Measurements from ENCODE around the gene NOL8. TPM values are rescaled to one million over a fixed set of nuclear protein-coding genes. Genes with fewer than 3 reads are reported as not detected.
A peak's percentile ranks its signal among the peaks of the same experiment; 100 is the strongest.

The NOL8 gene
- total and polyA plus RNA-seq, 2 donors from 2014 or later: 10.8 to 32.4 TPM

- FAIRE-seq (no peak), DNase-seq (peak in 1 of 5 donors; percentile 59)
- H3K4me3 ChIP-seq (ENCODE audit: low read length in 3 of 3): no peak overlapping the region
- TF ChIP-seq CTCF (IDR thresholded peaks at IDR 0.05; ENCODE audit: borderline replicate concordance, extremely low read depth, insufficient read depth): no peak
- no peak overlapping the region for H3K27ac ChIP-seq (ENCODE audit: low read depth in 2 of 2, low read length in 2 of 2)
- no peaks in the 10 kb centered on the region for H3K27me3 ChIP-seq (ENCODE audit: control insufficient read depth, insufficient read depth, low read length)
- H3K36me3 ChIP-seq (ENCODE audit: control insufficient read depth in 2 of 3, insufficient read depth in 3 of 3, low read length in 3 of 3): peaks cover 0 to under 1% (median 0%) of the 10 kb centered on the region in 3 donors
- no peaks in the 10 kb centered on the region for H3K9me3 ChIP-seq (ENCODE audit: control insufficient read depth in 2 of 3, insufficient read depth in 1 of 3, low read length in 3 of 3)
- H3K9ac ChIP-seq (ENCODE audit: low read length in 3 of 3): no peak overlapping the region
- intact Hi-C loops (cut with DNase I): no loop called here
- peaks cover 0 to 9% (median 6%) of the 10 kb centered on the region in 3 donors for H3K4me1 ChIP-seq (ENCODE audit: control insufficient read depth in 2 of 3, insufficient read depth in 2 of 3, low read depth in 1 of 3, low read length in 3 of 3)
Observed at GRCh38 chr9:92328225-92328624, 3.1 kb upstream of the NOL8 start.

- Histone ChIP-seq H3K27me3 (ENCODE audit: control insufficient read depth, insufficient read depth, low read length) (no peaks in the 10 kb centered on the region), H3K36me3 (ENCODE audit: control insufficient read depth in 2 of 3, insufficient read depth in 3 of 3, low read length in 3 of 3) (peaks cover 0 to 5% (median 0%) of the 10 kb centered on the region in 3 donors), H3K4me1 (ENCODE audit: control insufficient read depth in 2 of 3, insufficient read depth in 2 of 3, low read depth in 1 of 3, low read length in 3 of 3) (peaks cover 0 to 9% (median 6%) of the 10 kb centered on the region in 3 donors), H3K4me3 (ENCODE audit: low read length in 3 of 3) (no peak overlapping the region), H3K9me3 (ENCODE audit: control insufficient read depth in 2 of 3, insufficient read depth in 1 of 3, low read length in 3 of 3) (no peaks in the 10 kb centered on the region), H3K9ac (ENCODE audit: low read length in 3 of 3) (no peak overlapping the region), H3K27ac (ENCODE audit: low read depth in 2 of 2, low read length in 2 of 2) (no peak overlapping the region)
- DNase-seq: no peak
- no peak for TF ChIP-seq CTCF (IDR thresholded peaks at IDR 0.05; ENCODE audit: borderline replicate concordance, extremely low read depth, insufficient read depth)
- intact Hi-C loops (cut with DNase I): no loop called here
- FAIRE-seq: no peak
Observed at GRCh38 chr9:92327283-92327850, 2.2 kb upstream of the NOL8 start.

GRCh38 chr9:92325991-92326500 is 896 bp upstream of the NOL8 start:
- DNase-seq (peak in 2 of 5 donors; percentile 76 to 87), FAIRE-seq (no peak)
- Histone ChIP-seq H3K9ac (ENCODE audit: low read length in 3 of 3) (peak overlapping the region; percentile 56 to 97 (median 66)), H3K36me3 (ENCODE audit: control insufficient read depth in 2 of 3, insufficient read depth in 3 of 3, low read length in 3 of 3) (peaks cover 0 to 7% (median 1%) of the 10 kb centered on the region in 3 donors), H3K9me3 (ENCODE audit: control insufficient read depth in 2 of 3, insufficient read depth in 1 of 3, low read length in 3 of 3) (no peaks in the 10 kb centered on the region), H3K27me3 (ENCODE audit: control insufficient read depth, insufficient read depth, low read length) (no peaks in the 10 kb centered on the region), H3K27ac (ENCODE audit: low read depth in 2 of 2, low read length in 2 of 2) (peak overlapping the region; percentile 98 to 99), H3K4me1 (ENCODE audit: control insufficient read depth in 2 of 3, insufficient read depth in 2 of 3, low read depth in 1 of 3, low read length in 3 of 3) (peaks cover 0 to 9% (median 6%) of the 10 kb centered on the region in 3 donors), H3K4me3 (ENCODE audit: low read length in 3 of 3) (peak overlapping the region; percentile 79 to 95 (median 94))
- no peak for TF ChIP-seq CTCF (IDR thresholded peaks at IDR 0.05; ENCODE audit: borderline replicate concordance, extremely low read depth, insufficient read depth)
- intact Hi-C loops (cut with DNase I): no loop called here

Data from kidney (tissue), 14 donors.